Activated CD4-positive, alpha-beta T cell treated with anti-CD3 and anti-CD28 coated beads, Interleukin-2, amount 50 U/mL, for 4 hours (primary cell): ENCODE measurements around the gene NEDD4L.
A peak's percentile ranks its signal among the peaks of the same experiment; 100 is the strongest.
"Not testable (repeated sequence)": the region's sequence is repeated elsewhere in the genome, so short reads cannot be mapped to it uniquely, and the experiment has no call there.

Experiments used
- DNase-seq, 2 experiments: peaks; one replicate each; pipeline ENCODE4 v3.0.0-alpha.2; 2020

The NEDD4L gene

DNA sequence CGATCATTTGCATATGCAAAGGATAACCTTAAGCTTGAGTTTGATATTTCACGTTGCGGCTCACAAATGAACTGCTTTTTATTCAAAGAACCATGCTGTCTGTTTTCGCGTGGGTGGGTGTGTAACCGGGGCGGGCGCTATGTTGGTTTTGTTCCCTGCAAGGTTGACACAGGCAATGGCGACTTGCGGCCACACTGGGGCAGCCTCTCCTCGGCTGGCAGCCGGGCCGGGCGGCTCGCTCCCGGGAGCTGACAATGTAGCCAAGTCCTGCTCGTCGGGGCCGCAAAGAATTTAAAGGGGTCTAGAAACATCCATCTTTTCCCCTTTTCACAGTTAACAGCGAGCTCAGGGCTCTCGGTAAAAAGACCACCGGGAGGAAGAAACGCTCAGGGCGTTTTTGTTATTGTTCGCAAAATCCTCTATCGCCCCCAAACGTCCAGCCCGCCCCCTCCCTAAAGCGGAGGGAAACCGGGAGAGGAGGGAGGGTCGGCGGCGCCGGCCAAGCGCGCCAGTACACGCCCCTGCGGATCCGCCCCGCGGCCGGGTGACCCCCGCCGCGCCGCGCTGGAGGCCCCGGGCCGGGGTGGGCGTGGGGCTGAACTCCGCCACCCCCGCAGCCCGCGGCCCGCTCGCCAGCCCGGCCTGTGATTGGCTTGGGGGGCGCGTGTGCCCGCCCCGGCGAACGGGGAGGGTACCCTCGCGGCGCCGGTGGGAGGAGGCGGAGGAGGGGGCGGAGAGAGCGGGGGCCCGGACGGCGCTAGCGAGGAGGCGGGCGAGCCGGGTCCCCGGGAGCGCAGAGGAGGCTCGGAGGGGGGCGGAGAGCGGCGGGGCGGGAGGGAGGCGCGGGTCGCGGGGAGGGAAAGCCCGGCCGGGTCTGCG, at the start of gene NEDD4L:
NEDD4L (plus strand) TSS at position 736 of the 879 bp plus-strand sequence. CDS start 435 bp downstream, outside the sequence.
- DNase-seq, result peak; percentile 76 to 79

- no peak for DNase-seq
These were observed 48.7 kb upstream of the NEDD4L start for GRCh38 chr18:57995331-57995730.

- DNase-seq, result not testable (repeated sequence)
These were observed 47.1 kb upstream of the NEDD4L start for GRCh38 chr18:57996894-57997293.

GRCh38 chr18:57997820-57998219, 46.2 kb upstream of the NEDD4L start:
- no peak for DNase-seq

- no peak for DNase-seq
These were observed 45.6 kb upstream of the NEDD4L start for GRCh38 chr18:57998461-57998860.

- DNase-seq, result no peak
These were observed 39.7 kb upstream of the NEDD4L start for GRCh38 chr18:58004317-58004716.

- no peak for DNase-seq
These were observed 39.0 kb upstream of the NEDD4L start for GRCh38 chr18:58005011-58005410.

DNA sequence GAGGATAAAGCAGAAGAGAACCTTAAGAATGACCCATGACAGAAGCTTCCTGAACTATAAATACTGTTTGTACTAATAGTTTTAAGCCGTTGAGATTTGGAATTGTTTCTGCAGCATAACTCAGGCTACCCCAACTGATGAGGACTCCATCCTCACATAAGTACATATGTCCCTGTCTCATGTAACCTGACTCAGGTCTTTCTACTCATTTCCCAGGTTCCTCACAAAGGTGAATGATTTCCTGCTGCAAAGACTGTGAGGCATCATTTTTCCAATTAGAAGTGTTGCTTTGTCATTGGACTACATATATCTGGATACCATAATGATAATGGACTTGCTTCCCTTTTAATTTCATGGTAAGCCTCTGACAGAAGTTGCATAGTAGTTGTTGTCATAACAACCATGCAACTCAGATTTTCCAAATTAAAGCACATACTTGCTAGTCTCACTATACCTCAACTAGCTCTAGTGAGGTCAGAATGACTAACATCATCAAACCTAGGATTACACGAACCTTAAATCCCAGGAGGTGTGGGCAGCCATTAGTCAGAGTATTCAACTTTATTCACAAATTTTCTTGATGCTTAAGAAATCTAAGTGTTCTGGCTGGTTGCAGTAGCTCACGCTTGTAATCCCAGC, 38.0 kb upstream of the NEDD4L start:
- no peak for DNase-seq

- no peak for DNase-seq
These were observed 34.9 kb upstream of the NEDD4L start for GRCh38 chr18:58009166-58009565.

GRCh38 chr18:58010265-58010664, 33.8 kb upstream of the NEDD4L start:
- DNase-seq, result no peak

- no peak for DNase-seq
These were observed 31.7 kb upstream of the NEDD4L start for GRCh38 chr18:58012356-58012755.

DNA sequence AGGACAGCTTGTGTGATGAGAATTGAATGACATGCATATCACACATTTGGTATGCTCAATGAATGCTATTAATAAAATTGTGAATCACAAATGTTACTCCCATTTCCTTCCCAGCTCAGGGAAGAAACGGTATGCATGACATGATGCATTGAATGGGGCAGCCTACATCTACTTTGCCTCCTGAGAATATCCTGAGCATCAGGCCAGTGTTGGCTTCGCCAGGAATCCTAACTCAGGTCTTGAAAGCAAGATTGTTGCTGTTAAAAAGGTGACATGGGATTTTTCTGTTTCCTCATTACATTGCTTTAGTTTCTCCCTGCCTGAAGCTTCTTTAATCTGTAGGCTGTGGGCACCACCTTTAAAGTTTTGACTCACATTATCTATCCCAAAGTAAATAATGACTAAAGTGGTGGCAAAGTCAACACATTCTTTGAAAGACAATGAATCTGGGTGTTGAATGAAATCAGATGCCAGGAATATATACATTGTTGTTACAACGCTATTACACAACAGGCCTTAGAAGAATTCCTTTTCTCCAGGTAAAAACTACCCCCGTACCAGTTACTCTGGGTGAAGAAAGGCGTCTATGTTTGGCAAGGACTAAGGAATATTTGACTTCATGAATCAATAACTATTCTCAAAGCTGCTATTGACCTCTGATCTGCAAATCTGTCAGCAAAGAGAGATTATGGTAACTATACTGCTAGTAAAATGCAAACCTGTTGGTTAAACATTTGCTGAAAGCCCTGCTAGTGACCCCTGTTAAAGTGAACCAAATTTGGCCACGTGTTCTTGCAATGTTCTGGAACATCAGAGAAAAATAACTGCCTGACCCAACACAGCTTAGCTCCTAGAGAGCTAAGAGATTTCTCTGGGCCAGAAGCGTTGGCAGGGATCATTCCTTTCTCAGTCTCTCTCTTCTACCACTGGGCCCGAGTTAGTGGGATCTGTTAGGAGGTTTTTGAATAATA, 30.5 kb upstream of the NEDD4L start:
- DNase-seq, result no peak

DNA sequence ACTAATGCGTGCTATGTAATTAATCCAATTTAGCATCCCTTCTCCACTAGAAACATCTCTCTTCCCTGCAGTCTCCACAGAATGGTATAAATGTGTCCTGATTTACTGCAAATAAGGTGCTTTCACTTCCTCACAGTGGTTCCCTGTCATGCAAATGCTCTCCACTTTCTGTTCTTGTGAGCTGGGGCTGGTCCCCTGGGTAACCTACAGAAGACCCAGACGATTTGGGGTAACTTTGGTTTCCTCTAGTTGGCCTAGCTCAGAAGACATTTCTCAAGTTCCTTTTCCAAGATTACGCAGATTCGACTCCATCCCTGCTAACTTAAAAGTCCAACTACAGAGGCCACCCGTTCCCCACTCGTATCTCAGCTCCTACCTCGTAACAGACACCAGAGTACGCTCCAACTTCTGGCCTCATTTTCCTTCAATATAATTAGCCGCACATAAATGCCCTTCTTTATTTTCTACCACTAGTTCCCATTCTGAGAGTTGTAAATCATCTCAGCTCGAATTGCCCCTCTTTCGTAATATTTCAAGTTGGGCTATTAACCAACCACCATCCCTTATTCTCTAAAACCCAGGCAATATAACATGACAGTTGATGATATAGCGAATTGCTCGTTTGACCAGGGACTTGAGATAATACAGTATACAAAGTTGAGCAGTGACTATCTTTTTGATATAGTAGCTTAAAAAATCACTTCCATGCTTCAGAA, 28.8 kb upstream of the NEDD4L start:
- no peak for DNase-seq

DNA sequence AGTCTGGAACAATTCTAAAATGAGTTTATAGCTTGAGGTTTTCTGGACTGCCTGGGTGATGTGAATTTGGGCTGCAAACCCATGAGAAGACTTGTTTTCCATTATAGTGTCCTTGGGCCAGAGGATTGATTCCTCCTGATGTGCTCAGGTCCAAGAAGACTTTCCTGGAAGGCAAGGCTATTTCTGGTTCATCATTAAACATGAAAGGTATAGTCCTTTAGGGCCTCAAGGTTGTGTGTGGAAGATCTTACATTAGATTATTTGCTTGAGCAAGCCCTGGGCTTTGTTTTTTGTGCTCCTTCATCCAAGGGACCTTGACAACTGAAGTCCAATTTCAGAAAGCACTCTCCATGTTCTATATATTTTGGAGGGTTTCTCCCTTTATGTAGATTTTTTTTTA, 26.8 kb upstream of the NEDD4L start:
- DNase-seq, result no peak

- no peak for DNase-seq
These were observed 23.4 kb upstream of the NEDD4L start for GRCh38 chr18:58020567-58021107.

GRCh38 chr18:58021504-58021903, 22.5 kb upstream of the NEDD4L start:
- DNase-seq, result no peak

GRCh38 chr18:58023108-58023507, 20.9 kb upstream of the NEDD4L start:
- no peak for DNase-seq

GRCh38 chr18:58024139-58024538, 19.9 kb upstream of the NEDD4L start:
- DNase-seq, result no peak

DNA sequence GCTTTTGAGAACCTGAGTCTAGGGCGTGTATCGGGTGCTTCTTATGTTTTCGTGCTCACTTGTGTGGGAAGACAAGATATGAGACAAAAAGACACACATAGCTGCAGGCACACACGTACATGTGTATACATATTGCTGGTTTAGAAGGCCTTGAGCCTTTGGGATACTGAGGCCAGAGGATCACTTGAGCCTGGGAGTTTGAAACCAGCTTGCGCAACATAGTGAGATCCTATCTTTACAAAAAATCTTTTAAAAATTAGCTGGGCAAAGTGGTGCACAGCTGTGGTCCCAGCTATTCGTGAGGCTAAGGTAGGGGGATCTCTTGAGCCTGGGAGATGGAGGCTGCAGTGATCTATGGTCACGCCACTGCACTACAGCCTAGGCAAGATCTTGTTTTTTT, 18.8 kb upstream of the NEDD4L start:
- no peak for DNase-seq

DNA sequence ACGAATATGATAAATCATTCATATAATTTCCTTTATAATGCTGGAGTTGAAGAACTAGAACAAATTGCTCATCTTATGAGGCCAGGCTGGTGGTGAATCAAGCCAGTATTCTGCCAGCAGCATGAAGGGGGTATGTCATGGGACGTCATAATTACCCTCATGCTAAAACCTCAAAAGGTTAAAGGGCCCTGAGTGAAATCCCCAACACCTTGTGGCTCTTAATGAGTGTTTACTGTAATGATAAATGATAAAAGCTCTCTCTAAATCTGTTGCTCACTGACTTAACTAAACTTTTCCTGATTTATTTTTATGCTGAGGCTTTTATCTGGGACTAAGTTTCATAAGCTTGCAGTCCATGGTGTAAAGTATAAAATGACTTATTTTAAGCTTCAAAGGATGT, 18.3 kb upstream of the NEDD4L start:
- no peak for DNase-seq

DNA sequence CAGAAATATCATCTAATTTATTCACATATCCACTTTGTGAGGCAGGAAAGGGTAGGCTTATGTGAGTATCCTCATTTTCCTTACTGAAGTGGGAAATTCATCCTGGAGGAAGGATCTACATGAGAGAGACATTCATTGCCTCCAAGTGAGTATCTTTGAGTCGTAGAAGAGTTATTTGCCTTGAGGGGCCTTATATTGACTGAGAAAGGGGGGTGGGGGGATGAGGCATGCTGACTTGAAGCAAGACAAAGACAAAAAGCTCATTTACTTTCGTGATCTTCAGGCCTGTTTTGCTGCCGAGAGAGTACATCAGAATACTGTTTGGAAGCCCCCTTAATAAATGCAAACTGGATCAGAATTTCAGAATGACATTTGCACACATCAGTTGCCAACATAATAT, 17.6 kb upstream of the NEDD4L start:
- DNase-seq, result no peak

GRCh38 chr18:58026857-58027256, 17.2 kb upstream of the NEDD4L start:
- DNase-seq, result no peak
